GM18951 (cell line): ENCODE results near the gene NAALAD2.

ENCODE experiments used
- POLR2A ChIP-seq: IDR thresholded peaks from 4 replicates; pipeline ENCODE4 v1.6.1; 2011; ENCODE audit warnings: mild to moderate bottlenecking; ENCODE audit not compliant: insufficient read length, insufficient read depth; ENCODE audit errors: extremely low read depth
- in situ Hi-C: fragments of 300-500 bp; cut with MboI; formaldehyde crosslinking; loops from one replicate; pipeline ENCODE4 v1.12.0; 2022; ENCODE audit warnings: low sequenced_read_pairs, mixed read lengths, inconsistent platforms; ENCODE audit not compliant: unreplicated experiment

Gene NAALAD2

DNA sequence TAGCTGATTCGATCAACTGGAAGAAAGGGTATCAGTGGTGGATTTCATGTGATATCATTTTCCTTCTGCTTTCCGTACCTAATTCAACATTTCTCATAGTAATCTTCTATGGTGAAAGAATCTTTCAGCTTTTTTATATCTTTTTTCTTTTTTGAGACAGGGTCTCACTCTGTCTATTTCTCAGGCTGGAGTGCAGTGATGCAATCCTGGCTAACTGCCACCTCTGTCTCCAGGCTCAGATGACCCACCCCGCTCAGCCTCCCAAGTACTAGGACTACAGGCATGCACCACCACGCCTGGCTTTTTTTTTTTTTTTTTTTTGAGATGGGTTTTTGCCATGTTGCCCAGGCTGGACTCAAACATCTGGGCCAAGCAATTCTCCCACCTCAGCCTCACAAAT, 107.0 kb downstream of the NAALAD2 start:
- in situ Hi-C loops = no loop called here
- TF ChIP-seq POLR2A = no peak
